Skeletal muscle tissue (tissue), 4 donors: Measurements from ENCODE around the gene ZNF202. TPM values are rescaled to one million over a fixed set of nuclear protein-coding genes. Genes with fewer than 3 reads are reported as not detected.
"Not testable (repeated sequence)": the region's sequence is repeated elsewhere in the genome, so short reads cannot be mapped to it uniquely, and the experiment has no call there.

Experiments
- H3K27ac ChIP-seq: one replicate; pipeline ENCODE4 v1.7.0; 2013; ENCODE audit warnings: mild to moderate bottlenecking, low read depth, low read length, inconsistent platforms
- H3K27me3 ChIP-seq, 3 donors: one replicate each; pipeline ENCODE4 v1.7.0; 2013; ENCODE audit warnings: low read length in 3 of 3; ENCODE audit not compliant: control insufficient read depth in 3 of 3, insufficient read depth in 3 of 3
- H3K36me3 ChIP-seq, 3 donors: one replicate each; pipeline ENCODE4 v1.7.0; 2013; ENCODE audit warnings: low read length in 3 of 3; ENCODE audit not compliant: control insufficient read depth in 3 of 3, insufficient read depth in 3 of 3
- H3K4me1 ChIP-seq, 3 donors: one replicate each; pipeline ENCODE4 v1.7.0; 2013; ENCODE audit warnings: low read length in 3 of 3, mild to moderate bottlenecking in 3 of 3; ENCODE audit not compliant: control insufficient read depth in 3 of 3, insufficient read depth in 3 of 3
- H3K4me3 ChIP-seq, 3 donors: one replicate each; pipeline ENCODE4 v1.7.0; 2013; ENCODE audit warnings: low read length in 3 of 3
- H3K9ac ChIP-seq, 3 donors: one replicate each; pipeline ENCODE4 v1.7.0; 2013; ENCODE audit warnings: low read length in 3 of 3, mild to moderate bottlenecking in 3 of 3, moderate library complexity in 2 of 3, low read depth in 1 of 3
- H3K9me3 ChIP-seq, 3 donors: one replicate each; pipeline ENCODE4 v1.7.0; 2013; ENCODE audit warnings: low read length in 3 of 3; ENCODE audit not compliant: control insufficient read depth in 3 of 3
- total RNA-seq: library from RNA; depleted of rRNA; stranded (reverse); fragments of >200 nt; gene quantifications from one replicate; pipeline ENCODE4 v1.2.3, GENCODE V29; 2014
- donor health status: Osteomylitis.

ZNF202 gene
- total RNA-seq, 1 donor from 2014 or later = 9.4 TPM

- H3K9me3 ChIP-seq, H3K27ac ChIP-seq, H3K9ac ChIP-seq, H3K4me3 ChIP-seq, H3K27me3 ChIP-seq, H3K36me3 ChIP-seq, H3K4me1 ChIP-seq: not testable (repeated sequence)
Measured at GRCh38 chr11:123712627-123713026, 28.8 kb downstream of the ZNF202 start.

GRCh38 chr11:123707606-123708205, 33.8 kb downstream of the ZNF202 start:
- Histone ChIP-seq H3K27me3 (peaks cover 0 to 2% (median 0%) of the 10 kb centered on the region in 3 donors), H3K9me3 (no peaks in the 10 kb centered on the region), H3K4me3 (no peak overlapping the region), H3K9ac (no peak overlapping the region), H3K36me3 (no peaks in the 10 kb centered on the region), H3K4me1 (peaks cover 0 to 2% (median 0%) of the 10 kb centered on the region in 3 donors), H3K27ac (no peak overlapping the region)

GRCh38 chr11:123707206-123707605, 34.3 kb downstream of the ZNF202 start:
- Histone ChIP-seq H3K4me3 (no peak overlapping the region), H3K9ac (no peak overlapping the region), H3K27me3 (peaks cover 0 to 2% (median 0%) of the 10 kb centered on the region in 3 donors), H3K36me3 (no peaks in the 10 kb centered on the region), H3K4me1 (peaks cover 2 to 4% (median 3%) of the 10 kb centered on the region in 3 donors), H3K9me3 (no peaks in the 10 kb centered on the region), H3K27ac (no peak overlapping the region)

GRCh38 chr11:123704341-123704740, 37.1 kb downstream of the ZNF202 start:
- Histone ChIP-seq H3K4me3 (no peak overlapping the region), H3K9ac (no peak overlapping the region), H3K9me3 (no peaks in the 10 kb centered on the region), H3K4me1 (peaks cover 6 to 10% (median 8%) of the 10 kb centered on the region in 3 donors), H3K27ac (no peak overlapping the region), H3K27me3 (peaks cover 0 to 2% (median 0%) of the 10 kb centered on the region in 3 donors), H3K36me3 (no peaks in the 10 kb centered on the region)

- Histone ChIP-seq H3K4me3 (no peak overlapping the region), H3K4me1 (peaks cover 6 to 10% (median 8%) of the 10 kb centered on the region in 3 donors), H3K27me3 (no peaks in the 10 kb centered on the region), H3K9me3 (no peaks in the 10 kb centered on the region), H3K9ac (no peak overlapping the region), H3K36me3 (no peaks in the 10 kb centered on the region), H3K27ac (no peak overlapping the region)
Measured at GRCh38 chr11:123702696-123703095, 38.8 kb downstream of the ZNF202 start.

GRCh38 chr11:123702139-123702538, 39.3 kb downstream of the ZNF202 start:
- Histone ChIP-seq H3K36me3 (no peaks in the 10 kb centered on the region), H3K9ac (no peak overlapping the region), H3K27ac (no peak overlapping the region), H3K4me1 (peaks cover 6 to 10% (median 8%) of the 10 kb centered on the region in 3 donors), H3K4me3 (no peak overlapping the region), H3K9me3 (no peaks in the 10 kb centered on the region), H3K27me3 (no peaks in the 10 kb centered on the region)

GRCh38 chr11:123700772-123701171, 40.7 kb downstream of the ZNF202 start:
- Histone ChIP-seq H3K27ac (no peak overlapping the region), H3K27me3 (no peaks in the 10 kb centered on the region), H3K36me3 (no peaks in the 10 kb centered on the region), H3K9ac (no peak overlapping the region), H3K4me3 (no peak overlapping the region), H3K4me1 (peaks cover 6 to 10% (median 8%) of the 10 kb centered on the region in 3 donors), H3K9me3 (no peaks in the 10 kb centered on the region)

- Histone ChIP-seq H3K9me3 (no peaks in the 10 kb centered on the region), H3K36me3 (no peaks in the 10 kb centered on the region), H3K27ac (no peak overlapping the region), H3K9ac (no peak overlapping the region), H3K4me1 (peaks cover 6 to 10% (median 8%) of the 10 kb centered on the region in 3 donors), H3K4me3 (no peak overlapping the region), H3K27me3 (no peaks in the 10 kb centered on the region)
Measured at GRCh38 chr11:123698546-123699127, 42.8 kb downstream of the ZNF202 start.

GRCh38 chr11:123696183-123696582, 45.3 kb downstream of the ZNF202 start:
- H3K27ac ChIP-seq = no peak overlapping the region
- H3K9ac ChIP-seq = no peak overlapping the region
- no peaks in the 10 kb centered on the region for H3K4me1 ChIP-seq
- peaks cover 0 to 3% (median 0%) of the 10 kb centered on the region in 3 donors for H3K27me3 ChIP-seq
- H3K9me3 ChIP-seq = no peaks in the 10 kb centered on the region
- no peaks in the 10 kb centered on the region for H3K36me3 ChIP-seq
- H3K4me3 ChIP-seq = no peak overlapping the region

- Histone ChIP-seq H3K27ac (no peak overlapping the region), H3K9ac (no peak overlapping the region), H3K9me3 (no peaks in the 10 kb centered on the region), H3K4me1 (no peaks in the 10 kb centered on the region), H3K4me3 (no peak overlapping the region), H3K27me3 (peaks cover 0 to 3% (median 0%) of the 10 kb centered on the region in 3 donors), H3K36me3 (no peaks in the 10 kb centered on the region)
Measured at GRCh38 chr11:123695231-123695630, 46.2 kb downstream of the ZNF202 start.
